ENCODE data around the gene HRH2.

DNA sequence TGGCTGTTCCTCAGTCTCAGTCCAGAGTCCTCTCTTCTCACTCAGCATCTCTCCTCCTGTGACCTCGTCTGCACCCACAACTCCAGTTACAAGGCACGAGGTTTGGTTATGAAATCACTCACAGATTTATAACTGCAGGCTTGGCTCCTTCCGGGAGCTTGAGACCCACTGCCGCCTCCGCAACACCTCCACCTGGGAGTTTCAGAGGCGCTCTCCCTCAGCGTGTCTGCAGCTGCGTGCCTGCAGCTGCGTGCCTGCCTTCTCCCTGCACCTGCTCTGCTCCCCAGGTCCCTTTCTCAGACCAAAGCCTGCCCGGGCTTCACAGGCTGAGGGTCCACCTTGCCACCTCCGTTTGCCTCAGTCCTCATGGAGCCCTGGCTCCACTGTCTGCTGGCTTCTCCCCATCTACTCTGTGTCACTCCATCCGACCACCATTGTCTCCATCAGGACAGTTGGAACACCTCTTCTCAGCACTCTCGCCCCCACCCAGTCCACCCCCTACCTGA is 51.5 kb downstream of the HRH2 start:
- no peak for TF ChIP-seq NFYB (CRISPR knock-in tag; conservative IDR thresholded peaks at IDR 0.05; ENCODE audit: low read depth)
- no peak for TF ChIP-seq JUN (CRISPR knock-in tag; IDR thresholded peaks at IDR 0.05)
- no peak for TF ChIP-seq SMAD4 (CRISPR knock-in tag; IDR thresholded peaks at IDR 0.05)
- TF ChIP-seq, protein P1, sequence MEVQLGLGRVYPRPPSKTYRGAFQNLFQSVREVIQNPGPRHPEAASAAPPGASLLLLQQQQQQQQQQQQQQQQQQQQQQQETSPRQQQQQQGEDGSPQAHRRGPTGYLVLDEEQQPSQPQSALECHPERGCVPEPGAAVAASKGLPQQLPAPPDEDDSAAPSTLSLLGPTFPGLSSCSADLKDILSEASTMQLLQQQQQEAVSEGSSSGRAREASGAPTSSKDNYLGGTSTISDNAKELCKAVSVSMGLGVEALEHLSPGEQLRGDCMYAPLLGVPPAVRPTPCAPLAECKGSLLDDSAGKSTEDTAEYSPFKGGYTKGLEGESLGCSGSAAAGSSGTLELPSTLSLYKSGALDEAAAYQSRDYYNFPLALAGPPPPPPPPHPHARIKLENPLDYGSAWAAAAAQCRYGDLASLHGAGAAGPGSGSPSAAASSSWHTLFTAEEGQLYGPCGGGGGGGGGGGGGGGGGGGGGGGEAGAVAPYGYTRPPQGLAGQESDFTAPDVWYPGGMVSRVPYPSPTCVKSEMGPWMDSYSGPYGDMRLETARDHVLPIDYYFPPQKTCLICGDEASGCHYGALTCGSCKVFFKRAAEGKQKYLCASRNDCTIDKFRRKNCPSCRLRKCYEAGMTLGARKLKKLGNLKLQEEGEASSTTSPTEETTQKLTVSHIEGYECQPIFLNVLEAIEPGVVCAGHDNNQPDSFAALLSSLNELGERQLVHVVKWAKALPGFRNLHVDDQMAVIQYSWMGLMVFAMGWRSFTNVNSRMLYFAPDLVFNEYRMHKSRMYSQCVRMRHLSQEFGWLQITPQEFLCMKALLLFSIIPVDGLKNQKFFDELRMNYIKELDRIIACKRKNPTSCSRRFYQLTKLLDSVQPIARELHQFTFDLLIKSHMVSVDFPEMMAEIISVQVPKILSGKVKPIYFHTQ (CRISPR knock-in tag; IDR thresholded peaks at IDR 0.05): no peak

Measured in WTC11 (cell line).